Suprapubic skin (tissue), 4 donors: Measurements from ENCODE around the gene AXL. TPM values are rescaled to one million over a fixed set of nuclear protein-coding genes. Genes with fewer than 3 reads are reported as not detected.

ENCODE experiments used
- DNase-seq, 2 donors: peaks; one replicate each; pipeline ENCODE4 v3.0.0-alpha.2; 2019; ENCODE audit warnings: low spot score in 2 of 2
- H3K27ac ChIP-seq: fragments of 200-600 bp; sonication (generic); one replicate; pipeline ENCODE4 v1.5.1; 2019
- H3K27me3 ChIP-seq: fragments of 200-600 bp; sonication (generic); one replicate; pipeline ENCODE4 v1.5.1; 2019
- H3K36me3 ChIP-seq: fragments of 200-600 bp; sonication (generic); one replicate; pipeline ENCODE4 v1.5.1; 2019
- H3K4me1 ChIP-seq: fragments of 200-600 bp; sonication (generic); one replicate; pipeline ENCODE4 v1.5.1; 2019
- H3K4me3 ChIP-seq: fragments of 200-600 bp; sonication (generic); one replicate; pipeline ENCODE4 v1.5.1; 2019; ENCODE audit warnings: mild to moderate bottlenecking
- H3K9me3 ChIP-seq: fragments of 200-600 bp; sonication (generic); one replicate; pipeline ENCODE4 v1.5.1; 2019
- CTCF ChIP-seq, 2 donors: fragments of 200-600 bp in 1 of 2; fragments of 450-650 bp in 1 of 2; sonication (generic) in 1 of 2; IDR thresholded peaks; one replicate each; pipeline ENCODE4 v1.5.1; 2016 to 2019; ENCODE audit warnings: antibody characterized with exemption in 2 of 2, mild to moderate bottlenecking in 1 of 2, moderate library complexity in 1 of 2
- EP300 ChIP-seq: sonication (generic); formaldehyde crosslinking; IDR thresholded peaks from one replicate; pipeline ENCODE4 v1.6.1; 2017; ENCODE audit warnings: antibody characterized with exemption
- POLR2A ChIP-seq, 2 donors: fragments of 450-650 bp; IDR thresholded peaks; one replicate each; pipeline ENCODE4 v1.6.1; 2017; ENCODE audit warnings: antibody characterized with exemption in 2 of 2, mild to moderate bottlenecking in 2 of 2, moderate library complexity in 2 of 2
- POLR2AphosphoS5 ChIP-seq, 3 donors: sonication (generic); formaldehyde crosslinking; IDR thresholded peaks; one replicate each; pipeline ENCODE4 v1.6.1; 2017; ENCODE audit warnings: antibody characterized with exemption in 3 of 3
- WGBS: methylation state at CpG from one replicate; pipeline ENCODE4 v1.1.5; 2018; 5-methylcytosine and 5-hydroxymethylcytosine counted together
- total RNA-seq, 4 donors: library from RNA; depleted of rRNA; stranded (reverse); fragments of >200 nt; gene quantifications; one replicate each; pipeline ENCODE4 v1.1.0, GENCODE V29; 2016

Gene AXL
- total RNA-seq, 4 donors from 2014 or later: 18.2 to 35.8 (median 28.3) TPM

GRCh38 chr19:41222240-41222639, 3.2 kb downstream of the AXL start:
- no peak for DNase-seq
- Histone ChIP-seq H3K9me3 (no peaks in the 10 kb centered on the region), H3K36me3 (peaks cover 13% of the 10 kb centered on the region), H3K4me3 (no peak overlapping the region), H3K27me3 (no peaks in the 10 kb centered on the region), H3K4me1 (peaks cover 85% of the 10 kb centered on the region), H3K27ac (peak overlapping the region; percentile 96)
- no peak for TF ChIP-seq POLR2A (IDR thresholded peaks at IDR 0.05)
- 80% methylated on average over 10 of the region's 10 CpGs for WGBS

DNA sequence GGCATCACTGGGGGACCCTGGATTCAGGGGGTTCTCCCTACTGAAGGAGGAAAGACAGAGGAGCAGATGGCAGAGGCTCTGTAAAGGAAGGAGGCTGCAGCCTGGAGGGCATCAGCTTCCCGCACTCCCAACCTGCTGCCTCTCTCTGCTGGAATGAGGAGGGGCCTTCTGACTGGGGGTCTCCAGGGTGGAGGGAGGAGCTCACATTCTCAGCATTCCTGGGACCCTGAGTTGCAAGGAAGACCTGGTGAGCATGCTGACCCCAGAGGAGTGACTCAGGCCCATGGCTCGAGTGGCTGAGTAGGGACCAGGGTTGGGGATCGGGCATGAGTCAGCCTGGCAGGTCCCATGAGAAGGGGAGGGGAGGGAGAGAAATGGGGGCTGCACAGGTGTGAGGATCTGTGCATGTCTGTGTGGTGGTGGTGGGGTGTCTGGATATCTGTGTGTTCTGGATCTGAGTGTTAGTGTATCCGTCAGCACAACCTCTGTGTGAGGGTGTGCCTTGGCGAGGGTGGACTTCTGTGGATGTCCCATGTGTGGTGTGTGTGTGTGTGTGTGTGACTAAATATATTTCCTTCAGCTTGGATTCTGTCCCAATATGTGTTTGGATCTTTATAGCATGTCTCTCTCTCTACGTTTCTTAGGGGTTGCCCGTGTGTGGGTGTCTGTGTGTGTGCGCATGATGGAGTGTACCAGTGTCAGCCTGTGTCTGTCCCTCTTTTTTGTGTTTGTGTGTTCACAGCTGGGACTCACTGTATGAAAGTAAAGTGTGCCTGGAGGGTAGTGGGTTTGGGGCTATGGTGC, 4.6 kb downstream of the AXL start:
- 51% methylated on average over 7 of the region's 8 CpGs for WGBS
- H3K27me3 ChIP-seq: no peaks in the 10 kb centered on the region
- peak overlapping the region; percentile 83 for H3K27ac ChIP-seq
- DNase-seq: no peak
- H3K4me3 ChIP-seq: no peak overlapping the region
- no peaks in the 10 kb centered on the region for H3K9me3 ChIP-seq
- H3K36me3 ChIP-seq: peaks cover 13% of the 10 kb centered on the region
- H3K4me1 ChIP-seq: peaks cover 71% of the 10 kb centered on the region
- TF ChIP-seq POLR2AphosphoS5 (IDR thresholded peaks at IDR 0.05): no peak
- no peak for TF ChIP-seq CTCF (IDR thresholded peaks at IDR 0.05)
- no peak for TF ChIP-seq EP300
- no peak for TF ChIP-seq POLR2A (IDR thresholded peaks at IDR 0.05)

- Histone ChIP-seq H3K9me3 (no peaks in the 10 kb centered on the region), H3K27me3 (no peaks in the 10 kb centered on the region), H3K36me3 (peaks cover 13% of the 10 kb centered on the region), H3K27ac (peak overlapping the region; percentile 83), H3K4me3 (peak overlapping the region; percentile 51), H3K4me1 (peaks cover 61% of the 10 kb centered on the region)
- no peak for DNase-seq
- WGBS: 93% methylated on average over 7 of the region's 7 CpGs
- TF ChIP-seq CTCF (IDR thresholded peaks at IDR 0.05): no peak
- no peak for TF ChIP-seq POLR2A (IDR thresholded peaks at IDR 0.05)
- TF ChIP-seq POLR2AphosphoS5 (IDR thresholded peaks at IDR 0.05): no peak
- no peak for TF ChIP-seq EP300
Measured at GRCh38 chr19:41224632-41225031, 5.6 kb downstream of the AXL start.

DNA sequence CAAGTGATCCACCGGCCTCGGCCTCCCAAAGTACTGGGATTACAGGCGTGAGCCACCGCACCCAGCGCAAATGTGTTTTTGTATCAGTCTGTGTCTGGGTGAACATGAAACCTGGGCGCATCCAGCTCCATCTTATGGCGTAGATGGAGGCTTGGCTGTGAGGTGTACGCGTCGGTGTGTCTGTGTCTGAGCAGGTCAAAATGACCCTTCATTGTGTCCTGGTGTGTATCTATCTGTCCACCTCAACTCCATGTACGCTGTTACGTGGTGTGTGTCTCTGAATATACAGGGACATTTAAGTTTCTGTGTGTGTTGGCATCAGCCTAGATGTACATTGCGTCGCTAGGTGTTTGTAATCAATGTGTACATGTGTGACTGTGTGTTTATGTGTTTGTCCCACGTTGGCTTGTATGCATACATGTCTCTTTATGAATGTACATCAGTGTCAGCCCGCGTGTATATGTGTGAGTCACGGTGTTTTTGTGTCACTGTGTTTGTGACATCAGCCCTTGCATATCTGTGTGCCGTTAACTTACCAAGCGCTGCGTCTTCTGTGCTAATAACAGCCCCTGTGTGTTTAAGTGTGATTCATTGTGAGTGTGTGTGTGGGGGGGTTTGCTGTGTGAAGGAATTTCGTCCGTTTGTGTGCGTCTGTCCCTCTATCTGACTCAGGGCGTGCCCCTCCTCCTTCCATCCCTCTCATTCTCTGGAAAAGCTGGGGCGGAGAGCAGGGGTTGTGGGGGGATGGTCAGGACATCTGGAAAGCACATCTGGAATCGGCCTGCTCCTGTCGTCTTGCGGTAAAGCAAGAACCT, 6.4 kb downstream of the AXL start:
- H3K4me3 ChIP-seq: peak overlapping the region; percentile 51
- peaks cover 56% of the 10 kb centered on the region for H3K4me1 ChIP-seq
- peak overlapping the region; percentile 83 for H3K27ac ChIP-seq
- H3K27me3 ChIP-seq: no peaks in the 10 kb centered on the region
- 53% methylated on average over 26 of the region's 29 CpGs for WGBS
- no peaks in the 10 kb centered on the region for H3K9me3 ChIP-seq
- TF ChIP-seq POLR2A (IDR thresholded peaks at IDR 0.05) (no peak), POLR2AphosphoS5 (IDR thresholded peaks at IDR 0.05) (peak in 1 of 3 donors; percentile 30)
- DNase-seq: peak in 1 of 2 donors; percentile 90
- H3K36me3 ChIP-seq: peaks cover 13% of the 10 kb centered on the region

DNA sequence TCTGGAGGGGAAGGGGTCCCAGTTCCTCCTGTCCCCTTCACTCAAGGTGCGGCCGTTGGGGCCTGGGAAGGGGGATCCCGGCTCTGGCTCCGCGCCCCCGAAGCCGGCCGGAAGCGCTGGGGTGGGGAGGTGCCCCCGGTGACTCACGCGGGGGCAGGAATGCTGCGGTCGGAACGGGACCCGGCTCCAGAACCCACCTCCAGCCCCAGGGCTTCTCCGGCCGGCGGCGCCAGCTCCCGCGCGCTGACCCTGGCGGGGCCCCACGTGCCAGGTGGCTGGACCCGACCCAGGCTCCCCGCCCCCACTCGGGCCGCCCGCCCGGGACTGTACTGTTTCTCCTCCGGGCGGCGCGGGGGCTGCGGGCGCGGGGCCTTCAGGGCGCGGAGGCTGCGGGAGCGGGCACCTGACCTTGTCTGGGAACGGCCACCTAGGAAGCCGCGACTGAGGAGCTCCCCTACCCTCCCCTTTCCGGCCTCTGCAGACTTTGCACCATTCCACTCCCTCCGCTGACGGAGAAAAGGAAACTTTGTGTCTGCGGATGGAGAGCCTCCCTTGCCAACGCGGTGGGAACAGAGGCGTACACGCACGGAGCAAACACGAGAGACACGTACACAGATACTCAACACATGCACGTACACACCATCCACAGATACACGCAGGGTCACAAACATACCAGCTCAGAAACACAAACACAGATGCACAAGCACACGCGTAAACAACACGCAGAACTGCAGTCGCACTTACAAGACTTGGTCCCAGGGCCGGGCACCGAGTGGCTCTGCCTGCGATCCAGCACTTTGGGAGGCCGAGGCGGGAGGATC, 7.2 kb downstream of the AXL start:
- no peak for TF ChIP-seq POLR2A (IDR thresholded peaks at IDR 0.05)
- Histone ChIP-seq H3K4me3 (peak overlapping the region; percentile 51), H3K27ac (peak overlapping the region; percentile 83), H3K4me1 (peaks cover 47% of the 10 kb centered on the region), H3K9me3 (no peaks in the 10 kb centered on the region), H3K36me3 (peaks cover 12% of the 10 kb centered on the region), H3K27me3 (no peaks in the 10 kb centered on the region)
- peak in 1 of 2 donors; percentile 85 for DNase-seq
- 10% methylated on average over 17 of the region's 67 CpGs for WGBS

DNA sequence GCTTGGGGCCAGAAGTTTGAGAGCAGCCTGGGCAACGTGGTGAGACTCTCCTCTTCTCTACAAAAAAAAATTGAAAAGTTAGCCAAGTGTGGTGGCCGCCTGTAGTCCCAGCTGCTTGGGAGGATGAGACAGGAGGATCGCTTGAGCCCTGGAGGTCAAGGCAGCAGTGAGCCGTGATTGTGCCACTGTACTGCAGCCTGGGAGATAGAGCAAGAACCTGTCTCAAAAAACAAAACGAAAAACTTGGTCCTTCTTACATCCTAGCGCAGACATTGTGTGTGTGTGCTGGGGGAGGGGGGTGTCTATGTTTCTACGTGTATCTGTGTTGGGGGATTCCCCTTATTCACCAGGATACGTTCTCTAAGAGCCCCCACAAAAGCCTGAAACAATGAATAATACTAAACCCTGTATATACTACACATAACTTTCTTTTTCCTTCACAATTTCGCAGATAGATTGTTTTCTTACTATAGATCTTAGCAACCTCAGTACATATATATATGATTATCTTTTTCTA, 7.9 kb downstream of the AXL start:
- no peak for DNase-seq
- Histone ChIP-seq H3K27me3 (no peaks in the 10 kb centered on the region), H3K4me1 (peaks cover 41% of the 10 kb centered on the region), H3K36me3 (peaks cover 6% of the 10 kb centered on the region), H3K4me3 (peak overlapping the region; percentile 51), H3K9me3 (no peaks in the 10 kb centered on the region), H3K27ac (peak overlapping the region; percentile 83)
- 68% methylated on average over 9 of the region's 9 CpGs for WGBS
- no peak for TF ChIP-seq EP300
- no peak for TF ChIP-seq POLR2A (IDR thresholded peaks at IDR 0.05)
- no peak for TF ChIP-seq POLR2AphosphoS5 (IDR thresholded peaks at IDR 0.05)
- no peak for TF ChIP-seq CTCF (IDR thresholded peaks at IDR 0.05)
